ENCODE data around the gene FAM168B.
A peak's percentile ranks its signal among the peaks of the same experiment; 100 is the strongest.
"Not testable (repeated sequence)": the region's sequence is repeated elsewhere in the genome, so short reads cannot be mapped to it uniquely, and the experiment has no call there.

Gene FAM168B

GRCh38 chr2:131093006-131093695 lies at the start of gene FAM168B:
TSS of gene FAM168B (minus strand) at chr2:131093460. CDS start at chr2:131082646, 10,814 bp downstream.
- Mint-ChIP-seq H3K27ac (peak within 1 kb of the TSS; percentile 90), H3K9me3 (no peaks in the 10 kb centered on the region), H3K4me3 (peak within 1 kb of the TSS; percentile 91), H3K27me3 (no peaks in the 10 kb centered on the region), H3K36me3 (peaks cover 2% of the 10 kb centered on the region), H3K4me1 (peaks cover 31% of the 10 kb centered on the region)

- Mint-ChIP-seq H3K4me3 (no peak overlapping the region), H3K36me3 (peaks cover 16% of the 10 kb centered on the region), H3K4me1 (peaks cover 19% of the 10 kb centered on the region), H3K9me3 (no peaks in the 10 kb centered on the region), H3K27me3 (no peaks in the 10 kb centered on the region), H3K27ac (no peak overlapping the region)
Measured at GRCh38 chr2:131142849-131143248, 49.6 kb upstream of the FAM168B start.

- no peak overlapping the region for H3K4me3 Mint-ChIP-seq
- peak overlapping the region; percentile 35 for H3K27ac Mint-ChIP-seq
- H3K9me3 Mint-ChIP-seq = no peaks in the 10 kb centered on the region
- peaks cover 16% of the 10 kb centered on the region for H3K36me3 Mint-ChIP-seq
- H3K4me1 Mint-ChIP-seq = peaks cover 27% of the 10 kb centered on the region
- no peaks in the 10 kb centered on the region for H3K27me3 Mint-ChIP-seq
Measured at GRCh38 chr2:131140581-131140980, 47.3 kb upstream of the FAM168B start.

- Mint-ChIP-seq H3K27ac (peak overlapping the region; percentile 23), H3K27me3 (no peaks in the 10 kb centered on the region), H3K9me3 (no peaks in the 10 kb centered on the region), H3K36me3 (peaks cover 25% of the 10 kb centered on the region), H3K4me1 (peaks cover 14% of the 10 kb centered on the region), H3K4me3 (no peak overlapping the region)
Measured at GRCh38 chr2:131132729-131133128, 39.5 kb upstream of the FAM168B start.

- Mint-ChIP-seq H3K36me3 (peaks cover 30% of the 10 kb centered on the region), H3K27ac (no peak overlapping the region), H3K9me3 (no peaks in the 10 kb centered on the region), H3K27me3 (no peaks in the 10 kb centered on the region), H3K4me1 (peaks cover 7% of the 10 kb centered on the region), H3K4me3 (no peak overlapping the region)
Measured at GRCh38 chr2:131130298-131130596, 37.0 kb upstream of the FAM168B start.

- Mint-ChIP-seq H3K27ac (no peak overlapping the region), H3K36me3 (peaks cover 32% of the 10 kb centered on the region), H3K27me3 (no peaks in the 10 kb centered on the region), H3K4me3 (no peak overlapping the region), H3K9me3 (no peaks in the 10 kb centered on the region), H3K4me1 (peaks cover 8% of the 10 kb centered on the region)
Measured at GRCh38 chr2:131127981-131128380, 34.7 kb upstream of the FAM168B start.

- Mint-ChIP-seq H3K9me3 (no peaks in the 10 kb centered on the region), H3K36me3 (peaks cover 32% of the 10 kb centered on the region), H3K4me3 (no peak overlapping the region), H3K4me1 (peaks cover 10% of the 10 kb centered on the region), H3K27ac (no peak overlapping the region), H3K27me3 (no peaks in the 10 kb centered on the region)
Measured at GRCh38 chr2:131127076-131127475, 33.8 kb upstream of the FAM168B start.

- no peaks in the 10 kb centered on the region for H3K9me3 Mint-ChIP-seq
- H3K27me3 Mint-ChIP-seq = no peaks in the 10 kb centered on the region
- H3K4me1 Mint-ChIP-seq = peaks cover 10% of the 10 kb centered on the region
- peaks cover 31% of the 10 kb centered on the region for H3K36me3 Mint-ChIP-seq
- no peak overlapping the region for H3K4me3 Mint-ChIP-seq
- H3K27ac Mint-ChIP-seq = no peak overlapping the region
Measured at GRCh38 chr2:131126436-131126835, 33.2 kb upstream of the FAM168B start.

- peaks cover 16% of the 10 kb centered on the region for H3K4me1 Mint-ChIP-seq
- no peaks in the 10 kb centered on the region for H3K9me3 Mint-ChIP-seq
- H3K4me3 Mint-ChIP-seq = no peak overlapping the region
- H3K36me3 Mint-ChIP-seq = peaks cover 31% of the 10 kb centered on the region
- H3K27ac Mint-ChIP-seq = no peak overlapping the region
- H3K27me3 Mint-ChIP-seq = no peaks in the 10 kb centered on the region
Measured at GRCh38 chr2:131125195-131125757, 32.0 kb upstream of the FAM168B start.

- Mint-ChIP-seq H3K27me3 (no peaks in the 10 kb centered on the region), H3K4me3 (no peak overlapping the region), H3K27ac (no peak overlapping the region), H3K9me3 (no peaks in the 10 kb centered on the region), H3K36me3 (peaks cover 18% of the 10 kb centered on the region), H3K4me1 (peaks cover 27% of the 10 kb centered on the region)
Measured at GRCh38 chr2:131123192-131123591, 29.9 kb upstream of the FAM168B start.

- peaks cover 12% of the 10 kb centered on the region for H3K36me3 Mint-ChIP-seq
- H3K27ac Mint-ChIP-seq = no peak overlapping the region
- no peaks in the 10 kb centered on the region for H3K27me3 Mint-ChIP-seq
- H3K4me1 Mint-ChIP-seq = peaks cover 33% of the 10 kb centered on the region
- H3K9me3 Mint-ChIP-seq = no peaks in the 10 kb centered on the region
- no peak overlapping the region for H3K4me3 Mint-ChIP-seq
Measured at GRCh38 chr2:131122496-131122895, 29.2 kb upstream of the FAM168B start.

GRCh38 chr2:131121464-131121863 lies 28.2 kb upstream of the FAM168B start:
- H3K27ac Mint-ChIP-seq = no peak overlapping the region
- H3K9me3 Mint-ChIP-seq = no peaks in the 10 kb centered on the region
- peaks cover 9% of the 10 kb centered on the region for H3K36me3 Mint-ChIP-seq
- no peaks in the 10 kb centered on the region for H3K27me3 Mint-ChIP-seq
- no peak overlapping the region for H3K4me3 Mint-ChIP-seq
- peaks cover 36% of the 10 kb centered on the region for H3K4me1 Mint-ChIP-seq

- Mint-ChIP-seq H3K27ac (no peak overlapping the region), H3K4me1 (peaks cover 41% of the 10 kb centered on the region), H3K4me3 (no peak overlapping the region), H3K9me3 (no peaks in the 10 kb centered on the region), H3K36me3 (peaks cover 15% of the 10 kb centered on the region), H3K27me3 (no peaks in the 10 kb centered on the region)
Measured at GRCh38 chr2:131120815-131121317, 27.6 kb upstream of the FAM168B start.

- Mint-ChIP-seq H3K4me3 (no peak overlapping the region), H3K27me3 (no peaks in the 10 kb centered on the region), H3K9me3 (no peaks in the 10 kb centered on the region), H3K27ac (peak overlapping the region; percentile 31), H3K36me3 (peaks cover 26% of the 10 kb centered on the region), H3K4me1 (peaks cover 79% of the 10 kb centered on the region)
Measured at GRCh38 chr2:131115752-131116151, 22.5 kb upstream of the FAM168B start.

GRCh38 chr2:131114950-131115349 lies 21.7 kb upstream of the FAM168B start:
- H3K27ac Mint-ChIP-seq = peak overlapping the region; percentile 62
- peaks cover 27% of the 10 kb centered on the region for H3K36me3 Mint-ChIP-seq
- not testable (repeated sequence) for H3K9me3 Mint-ChIP-seq, H3K4me3 Mint-ChIP-seq, H3K27me3 Mint-ChIP-seq
- H3K4me1 Mint-ChIP-seq = peaks cover 83% of the 10 kb centered on the region

- Mint-ChIP-seq H3K4me3 (peak overlapping the region; percentile 11), H3K9me3 (no peaks in the 10 kb centered on the region), H3K27ac (no peak overlapping the region), H3K27me3 (no peaks in the 10 kb centered on the region), H3K4me1 (peaks cover 79% of the 10 kb centered on the region), H3K36me3 (peaks cover 31% of the 10 kb centered on the region)
Measured at GRCh38 chr2:131113566-131114227, 20.4 kb upstream of the FAM168B start.

All from activated naive CD4-positive, alpha-beta T cell treated with anti-CD3 and anti-CD28 coated beads, Interleukin-2, amount 50 U/mL, for 24 hours (primary cell).